HFF-Myc (cell line): ENCODE data around the gene ACKR4.
A peak's percentile ranks its signal among the peaks of the same experiment; 100 is the strongest.
"Not testable (repeated sequence)": the region's sequence is repeated elsewhere in the genome, so short reads cannot be mapped to it uniquely, and the experiment has no call there.

ENCODE experiments used
- DNase-seq: peaks from one replicate; pipeline ENCODE4 v3.0.0-alpha.2; 2011; ENCODE audit warnings: low read depth; ENCODE audit errors: extremely low read depth
- H3K4me3 ChIP-seq: replicated peaks from 2 replicates; pipeline ENCODE4 v1.5.1; 2011; ENCODE audit warnings: low read depth, mild to moderate bottlenecking, control low read depth, low read length
- CTCF ChIP-seq: IDR thresholded peaks from 2 replicates; pipeline ENCODE4 v1.5.1; 2012; ENCODE audit warnings: mild to moderate bottlenecking, low read depth, low read length, control low read depth; ENCODE audit errors: missing control alignments

ACKR4 gene

GRCh38 chr3:132593947-132594323, 3.1 kb upstream of the ACKR4 start:
- DNase-seq = no peak
- TF ChIP-seq CTCF = no peak
- no peak overlapping the region for H3K4me3 ChIP-seq

GRCh38 chr3:132594498-132594897, 2.6 kb upstream of the ACKR4 start:
- no peak overlapping the region for H3K4me3 ChIP-seq
- DNase-seq = no peak
- no peak for TF ChIP-seq CTCF

- H3K4me3 ChIP-seq = no peak overlapping the region
- no peak for DNase-seq
- TF ChIP-seq CTCF = no peak
These were observed 2.1 kb upstream of the ACKR4 start for GRCh38 chr3:132595014-132595413.

- TF ChIP-seq CTCF = no peak
- no peak for DNase-seq
- no peak overlapping the region for H3K4me3 ChIP-seq
These were observed 744 bp upstream of the ACKR4 start for GRCh38 chr3:132596326-132596725.

GRCh38 chr3:132597660-132598059, 590 bp downstream of the ACKR4 start:
- H3K4me3 ChIP-seq = peak overlapping the region; percentile 35; the same call in 1 of the 2 replicates
- TF ChIP-seq CTCF = no peak
- DNase-seq = no peak

- DNase-seq = no peak
- no peak for TF ChIP-seq CTCF
- H3K4me3 ChIP-seq = peak overlapping the region; percentile 35
These were observed 1.1 kb downstream of the ACKR4 start for GRCh38 chr3:132598181-132598580.

GRCh38 chr3:132600614-132601013, 3.5 kb downstream of the ACKR4 start:
- not testable (repeated sequence) for DNase-seq, H3K4me3 ChIP-seq

GRCh38 chr3:132605374-132605792, 8.3 kb downstream of the ACKR4 start:
- TF ChIP-seq CTCF = no peak
- H3K4me3 ChIP-seq = no peak overlapping the region
- DNase-seq = no peak
